ENCODE results near the gene CRABP2. TPM values are rescaled to one million over a fixed set of nuclear protein-coding genes. Genes with fewer than 3 reads are reported as not detected.

CRABP2 gene
- total RNA-seq, 1 experiment from 2014 or later: 1,115 TPM

GRCh38 chr1:156682166-156682890 lies 23.1 kb downstream of the CRABP2 start:
- ATAC-seq: peak; percentile 67
- CTCF ChIA-PET: interaction anchor here (0.7 to 1.2 kb wide), 4 partner anchors 20 to 246 kb away, joined by 3 to 11 read pairs (median 3); no protein-coding TSS in a partner anchor
- Histone ChIP-seq H3K9me3 (ENCODE audit: control insufficient read depth, insufficient read depth, low read depth, low read length) (no peaks in the 10 kb centered on the region), H3K27ac (ENCODE audit: low read length) (no peak overlapping the region), H3K27me3 (ENCODE audit: control insufficient read depth, insufficient read depth, low read length) (no peaks in the 10 kb centered on the region), H3K4me3 (ENCODE audit: low read depth in 2 of 2, low read length in 2 of 2) (no peak overlapping the region), H3K36me3 (ENCODE audit: control insufficient read depth, insufficient read depth, low read length) (no peaks in the 10 kb centered on the region), H3K4me1 (ENCODE audit: control insufficient read depth, insufficient read depth, low read length) (peaks cover 10% of the 10 kb centered on the region)
- intact Hi-C loops (cut with micrococcal nuclease; ENCODE audit: unreplicated experiment) (no loop called here), in situ Hi-C loops (cut with HindIII; ENCODE audit: low pct_unique_long_range_greater_than_20kb, low sequenced_read_pairs) (no loop called here)
- BruUV-seq (replicated peaks): no TSS peak
- peak; percentile 46 for TF ChIP-seq CTCF (IDR thresholded peaks at IDR 0.05)
- TF ChIP-seq REST (IDR thresholded peaks at IDR 0.05; ENCODE audit: insufficient read depth in 1 of 2, low read depth in 2 of 2, low read length in 1 of 2): no peak
- no peak for TF ChIP-seq POLR2AphosphoS5 (IDR thresholded peaks at IDR 0.05; ENCODE audit: low read depth, low read length)
- TF ChIP-seq TCF7L2 (IDR thresholded peaks at IDR 0.05; ENCODE audit: low read depth, low read length): no peak
- no peak for DNase-seq (ENCODE audit: low read depth, low spot score)
- POLR2A ChIA-PET: interaction anchor here (0.6 to 0.7 kb wide), 3 partner anchors 27 to 69 kb away, joined by 3 to 10 read pairs (median 3); partner anchors contain the start of gene HDGF

GRCh38 chr1:156681196-156681960 lies 24.0 kb downstream of the CRABP2 start:
- ChIA-PET CTCF (interaction anchor here (0.7 to 1.6 kb wide), 5 partner anchors 21 to 247 kb away, joined by 3 to 11 read pairs (median 3); no protein-coding TSS in a partner anchor), POLR2A (interaction anchor here (0.6 to 0.7 kb wide), 2 partner anchors 28 to 70 kb away, joined by 3 to 10 read pairs; partner anchors contain the start of gene HDGF)
- intact Hi-C loops (cut with micrococcal nuclease; ENCODE audit: unreplicated experiment): no loop called here
- Histone ChIP-seq H3K27me3 (ENCODE audit: control insufficient read depth, insufficient read depth, low read length) (no peaks in the 10 kb centered on the region), H3K4me1 (ENCODE audit: control insufficient read depth, insufficient read depth, low read length) (peaks cover 11% of the 10 kb centered on the region), H3K36me3 (ENCODE audit: control insufficient read depth, insufficient read depth, low read length) (no peaks in the 10 kb centered on the region), H3K27ac (ENCODE audit: low read length) (no peak overlapping the region), H3K9me3 (ENCODE audit: control insufficient read depth, insufficient read depth, low read depth, low read length) (no peaks in the 10 kb centered on the region), H3K4me3 (ENCODE audit: low read depth in 2 of 2, low read length in 2 of 2) (no peak overlapping the region)
- in situ Hi-C loops (cut with HindIII; ENCODE audit: low pct_unique_long_range_greater_than_20kb, low sequenced_read_pairs): no loop called here
- no TSS peak for BruUV-seq (replicated peaks)
- ATAC-seq (no peak), DNase-seq (ENCODE audit: low read depth, low spot score) (no peak)
- no peak for TF ChIP-seq REST (IDR thresholded peaks at IDR 0.05; ENCODE audit: insufficient read depth in 1 of 2, low read depth in 2 of 2, low read length in 1 of 2)
- no peak for TF ChIP-seq SIN3A (IDR thresholded peaks at IDR 0.05; ENCODE audit: borderline replicate concordance, insufficient read depth, low read depth, low read length)
- TF ChIP-seq TCF7L2 (IDR thresholded peaks at IDR 0.05; ENCODE audit: low read depth, low read length): no peak
- no peak for TF ChIP-seq CTCF (IDR thresholded peaks at IDR 0.05)
- TF ChIP-seq POLR2AphosphoS5 (IDR thresholded peaks at IDR 0.05; ENCODE audit: low read depth, low read length): no peak

Measured in Panc1 (cell line).